Medulla oblongata (tissue), 1 donor: ENCODE data around the gene PYGL.

ENCODE experiments used
- DNase-seq: peaks from one replicate; pipeline ENCODE4 v3.0.0-alpha.2; 2015; ENCODE audit errors: extremely low spot score

The PYGL gene

GRCh38 chr14:50871914-50872732 is 72.2 kb downstream of the PYGL start, which contains the start of gene ABHD12B:
TSS of gene ABHD12B (plus strand) at chr14:50872053. CDS start at chr14:50872175, 122 bp downstream.
- DNase-seq, result no peak

- no peak for DNase-seq
Observed at GRCh38 chr14:50871228-50871627, 73.1 kb downstream of the PYGL start.

- DNase-seq, result no peak
Observed at GRCh38 chr14:50865391-50866076, 78.7 kb downstream of the PYGL start.

GRCh38 chr14:50864946-50865345 is 79.3 kb downstream of the PYGL start:
- DNase-seq, result no peak

GRCh38 chr14:50864237-50864636 is 80.0 kb downstream of the PYGL start:
- DNase-seq, result no peak

GRCh38 chr14:50862036-50862570 is 82.2 kb downstream of the PYGL start:
- DNase-seq, result peak; percentile 16

GRCh38 chr14:50860478-50861086 is 83.7 kb downstream of the PYGL start:
- DNase-seq, result peak; percentile 92

GRCh38 chr14:50859296-50859624 is 85.0 kb downstream of the PYGL start:
- DNase-seq, result no peak

- no peak for DNase-seq
Observed at GRCh38 chr14:50856660-50857059, 87.6 kb downstream of the PYGL start.

- no peak for DNase-seq
Observed at GRCh38 chr14:50855558-50855957, 88.7 kb downstream of the PYGL start.
